ENCODE results near the gene HFE.
"Not testable (repeated sequence)": the region's sequence is repeated elsewhere in the genome, so short reads cannot be mapped to it uniquely, and the experiment has no call there.

HFE gene

DNA sequence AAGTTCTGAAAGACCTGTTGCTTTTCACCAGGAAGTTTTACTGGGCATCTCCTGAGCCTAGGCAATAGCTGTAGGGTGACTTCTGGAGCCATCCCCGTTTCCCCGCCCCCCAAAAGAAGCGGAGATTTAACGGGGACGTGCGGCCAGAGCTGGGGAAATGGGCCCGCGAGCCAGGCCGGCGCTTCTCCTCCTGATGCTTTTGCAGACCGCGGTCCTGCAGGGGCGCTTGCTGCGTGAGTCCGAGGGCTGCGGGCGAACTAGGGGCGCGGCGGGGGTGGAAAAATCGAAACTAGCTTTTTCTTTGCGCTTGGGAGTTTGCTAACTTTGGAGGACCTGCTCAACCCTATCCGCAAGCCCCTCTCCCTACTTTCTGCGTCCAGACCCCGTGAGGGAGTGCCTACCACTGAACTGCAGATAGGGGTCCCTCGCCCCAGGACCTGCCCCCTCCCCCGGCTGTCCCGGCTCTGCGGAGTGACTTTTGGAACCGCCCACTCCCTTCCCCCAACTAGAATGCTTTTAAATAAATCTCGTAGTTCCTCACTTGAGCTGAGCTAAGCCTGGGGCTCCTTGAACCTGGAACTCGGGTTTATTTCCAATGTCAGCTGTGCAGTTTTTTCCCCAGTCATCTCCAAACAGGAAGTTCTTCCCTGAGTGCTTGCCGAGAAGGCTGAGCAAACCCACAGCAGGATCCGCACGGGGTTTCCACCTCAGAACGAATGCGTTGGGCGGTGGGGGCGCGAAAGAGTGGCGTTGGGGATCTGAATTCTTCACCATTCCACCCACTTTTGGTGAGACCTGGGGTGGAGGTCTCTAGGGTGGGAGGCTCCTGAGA lies at the start of gene HFE:
Gene HFE, plus strand, starts transcription at position 146 of the 832 bp plus-strand sequence. Its CDS starts 12 bp downstream, at position 158.
- no peak for DNase-seq

DNA sequence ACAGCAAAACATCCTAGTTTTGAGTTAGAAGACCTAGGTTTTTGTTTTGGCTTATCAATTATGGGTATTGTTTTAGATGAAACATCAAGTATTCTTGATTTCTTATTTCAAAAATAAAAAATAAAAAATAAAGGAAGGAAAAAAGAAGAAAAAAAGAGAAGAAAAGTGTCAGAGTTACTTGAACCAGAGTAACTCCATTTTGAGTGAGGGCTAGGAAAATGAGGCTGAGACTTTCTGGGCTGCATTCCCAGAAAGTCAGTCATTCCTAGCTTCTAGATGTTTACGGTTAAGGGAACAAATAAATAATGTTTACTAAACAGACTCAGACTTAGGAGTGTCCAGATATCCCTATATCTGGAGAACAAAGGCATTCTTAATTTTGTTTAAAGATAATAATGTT lies 45.3 kb upstream of the HFE start:
- no peak for DNase-seq

DNA sequence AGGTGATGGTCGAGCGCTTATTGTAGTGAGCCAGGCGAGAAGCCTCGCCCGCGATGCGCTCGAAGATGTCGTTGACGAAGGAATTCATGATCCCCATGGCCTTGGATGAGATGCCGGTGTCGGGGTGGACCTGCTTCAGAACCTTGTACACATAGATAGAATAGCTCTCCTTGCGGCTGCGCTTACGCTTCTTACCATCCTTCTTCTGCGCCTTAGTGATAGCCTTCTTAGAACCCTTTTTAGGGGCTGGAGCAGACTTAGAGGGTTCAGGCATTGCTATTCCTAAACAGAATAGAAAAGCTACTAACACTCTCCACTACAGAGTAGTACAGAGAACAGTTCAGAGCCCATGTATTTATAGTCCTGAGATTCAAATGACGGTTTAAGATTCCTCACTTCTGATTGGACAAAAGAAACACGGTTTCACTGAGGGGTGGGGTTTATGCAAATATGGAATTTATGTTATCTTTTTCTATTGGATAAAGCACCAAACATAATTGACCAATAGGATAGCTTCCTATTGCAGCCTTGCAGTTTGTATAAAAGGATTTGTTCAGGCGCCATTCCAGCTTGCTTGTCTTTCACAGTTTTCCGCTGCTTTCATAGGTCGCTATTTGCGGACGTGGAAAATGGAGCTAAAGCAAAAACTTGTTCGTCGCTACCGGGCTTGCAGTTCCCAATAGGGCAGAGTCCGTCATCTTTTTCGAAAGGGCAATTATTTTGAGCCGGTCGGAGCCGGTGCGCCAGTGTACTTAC lies 43.7 kb upstream of the HFE start:
- peak; percentile 53 for DNase-seq

GRCh38 chr6:26044140-26045064 lies 42.8 kb upstream of the HFE start:
- peak; percentile 32 for DNase-seq

- DNase-seq = peak; percentile 80
Measured at GRCh38 chr6:26045065-26045927, 41.9 kb upstream of the HFE start.

- no peak for DNase-seq
Measured at GRCh38 chr6:26045928-26046368, 41.3 kb upstream of the HFE start.

- not testable (repeated sequence) for DNase-seq
Measured at GRCh38 chr6:26047329-26047728, 39.9 kb upstream of the HFE start.

GRCh38 chr6:26048590-26048989 lies 38.6 kb upstream of the HFE start:
- no peak for DNase-seq

- DNase-seq = no peak
Measured at GRCh38 chr6:26051665-26052310, 35.4 kb upstream of the HFE start.

DNA sequence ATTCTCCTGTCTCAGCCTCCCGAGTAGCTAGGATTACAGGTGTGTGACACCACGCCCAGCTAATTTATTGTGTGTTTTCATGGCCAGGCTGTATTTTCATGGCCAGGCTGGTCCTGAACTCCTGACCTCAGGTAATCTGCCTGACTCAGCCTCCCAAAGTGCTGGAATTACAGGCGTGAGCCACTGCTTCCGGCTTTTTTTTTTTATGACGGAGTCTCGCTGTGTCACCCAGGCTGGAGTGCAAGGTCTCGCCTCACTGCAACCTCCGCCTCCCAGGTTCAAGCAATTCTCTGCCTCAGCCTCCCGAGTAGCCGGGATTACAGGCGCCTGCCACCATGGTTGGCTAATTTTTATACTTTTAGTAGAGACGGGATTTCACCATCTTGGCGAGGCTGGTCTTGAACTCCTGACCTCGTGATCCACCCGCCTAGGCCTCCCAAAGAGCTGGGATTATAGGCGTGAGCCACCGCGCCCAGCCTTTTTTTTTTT lies 34.4 kb upstream of the HFE start:
- DNase-seq = not testable (repeated sequence)

- DNase-seq = no peak
Measured at GRCh38 chr6:26053992-26054780, 33.0 kb upstream of the HFE start.

DNA sequence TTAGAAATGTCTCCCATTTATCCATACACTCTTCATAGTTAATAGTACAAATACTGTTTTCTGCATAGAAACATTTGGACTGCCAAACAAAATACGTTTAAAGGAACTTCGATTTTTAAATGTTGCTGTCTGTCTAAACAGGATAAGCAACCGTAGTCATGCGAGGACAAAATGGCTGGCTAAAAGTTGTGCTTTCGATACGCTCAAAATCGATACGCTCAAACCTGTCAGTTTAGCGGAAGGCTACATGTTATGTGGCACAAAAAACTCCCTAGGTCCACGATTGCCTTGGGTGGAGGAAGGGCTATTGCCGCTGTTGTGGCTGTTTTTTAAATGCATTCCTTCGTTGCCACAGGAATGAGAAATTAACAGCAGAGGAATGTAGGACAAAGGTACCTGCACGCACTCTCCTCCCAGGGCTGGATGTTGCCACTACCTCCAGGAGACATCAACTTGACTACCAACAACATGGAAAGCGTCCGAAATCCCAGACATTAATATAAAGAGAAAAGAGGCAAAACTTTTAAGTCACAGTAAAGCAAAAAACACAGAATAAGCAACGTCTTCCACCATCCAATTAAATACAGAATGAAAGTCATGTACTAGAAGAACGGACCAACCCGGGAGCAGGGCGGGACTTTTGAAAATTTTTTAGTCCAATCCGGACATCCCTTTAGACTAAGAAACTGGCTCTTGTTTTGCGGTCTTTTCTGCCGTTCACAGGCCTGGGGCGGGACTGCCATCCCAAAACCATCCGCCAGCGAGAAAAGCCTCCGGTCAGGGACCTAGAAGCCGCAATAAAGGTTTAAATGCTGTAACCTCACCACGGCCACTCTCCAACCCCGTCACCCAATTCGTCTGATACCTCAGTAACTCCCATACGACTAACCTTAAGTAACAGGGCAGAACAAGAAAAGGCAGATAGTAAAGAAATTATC lies 32.2 kb upstream of the HFE start:
- peak; percentile 85 for DNase-seq

DNA sequence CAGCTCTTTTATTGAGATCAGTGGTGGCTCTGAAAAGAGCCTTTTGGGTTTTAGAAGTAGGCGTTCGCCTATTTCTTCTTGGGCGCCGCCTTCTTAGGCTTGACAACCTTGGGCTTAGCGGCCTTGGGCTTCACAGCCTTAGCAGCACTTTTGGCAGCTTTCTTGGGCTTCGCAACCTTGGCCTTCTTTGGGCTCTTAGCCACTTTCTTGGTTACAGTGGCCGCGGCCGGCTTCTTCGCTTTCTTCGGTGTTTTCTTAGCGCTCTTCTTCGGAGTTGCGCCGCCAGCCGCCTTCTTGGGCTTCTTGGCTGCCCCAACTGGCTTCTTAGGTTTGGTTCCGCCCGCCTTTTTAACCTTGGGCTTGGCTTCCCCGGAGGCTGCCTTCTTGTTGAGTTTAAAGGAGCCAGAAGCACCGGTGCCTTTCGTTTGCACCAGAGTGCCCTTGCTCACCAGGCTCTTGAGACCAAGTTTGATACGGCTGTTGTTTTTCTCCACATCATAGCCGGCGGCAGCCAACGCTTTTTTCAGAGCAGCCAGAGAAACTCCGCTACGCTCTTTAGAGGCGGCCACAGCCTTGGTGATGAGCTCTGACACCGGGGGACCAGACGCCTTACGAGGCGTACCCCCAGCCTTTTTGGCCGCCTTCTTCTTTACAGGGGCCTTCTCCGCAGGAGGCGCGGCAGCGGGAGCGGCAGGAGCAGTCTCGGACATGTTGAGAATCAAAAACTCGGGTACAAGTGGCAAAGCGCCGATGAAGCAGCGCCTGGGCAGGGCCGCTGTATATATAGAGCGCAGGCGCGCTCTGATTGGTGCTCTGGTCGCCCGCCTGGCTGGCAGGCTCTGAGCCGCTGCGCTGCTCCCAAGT lies 31.3 kb upstream of the HFE start:
- peak; percentile 84 for DNase-seq

DNA sequence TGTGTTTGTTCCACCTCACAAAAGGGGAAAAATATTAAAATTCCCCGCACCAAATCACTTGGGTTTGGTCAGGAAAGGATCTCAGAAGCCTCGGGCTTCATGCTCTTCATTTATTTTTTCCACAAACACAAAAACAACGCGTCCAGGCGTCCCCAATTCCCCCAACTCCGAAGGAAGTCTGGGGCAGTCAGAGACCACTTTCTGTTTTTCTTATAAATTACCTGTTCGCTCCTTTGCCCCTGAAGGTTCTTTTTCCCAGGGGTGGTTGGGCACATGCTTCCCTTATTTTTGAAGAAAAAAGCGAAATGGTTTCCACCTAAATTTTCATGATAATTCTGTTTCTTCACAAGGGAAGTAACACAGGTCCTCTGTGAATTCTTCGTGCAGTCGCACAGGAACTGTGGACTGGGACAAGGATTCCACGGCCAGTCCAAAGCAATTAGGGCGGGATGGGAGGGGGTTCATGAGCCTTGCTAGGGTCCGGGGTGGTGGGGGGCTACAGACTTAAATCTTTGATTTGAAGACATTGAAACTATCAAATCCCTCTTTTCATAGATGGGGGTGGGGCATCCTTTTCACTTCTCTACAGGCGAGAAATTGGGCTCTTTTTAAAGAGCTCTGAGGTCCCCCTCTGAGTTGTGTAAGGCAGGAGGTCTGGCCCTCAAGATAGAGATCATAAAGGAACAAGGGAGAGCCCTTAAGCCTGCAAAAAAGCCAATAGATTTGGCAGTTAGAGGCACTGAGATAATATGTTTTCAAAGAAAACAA lies 30.5 kb upstream of the HFE start:
- peak; percentile 9 for DNase-seq

GRCh38 chr6:26057899-26058298 lies 29.3 kb upstream of the HFE start:
- no peak for DNase-seq

GRCh38 chr6:26058477-26059033 lies 28.7 kb upstream of the HFE start:
- DNase-seq = not testable (repeated sequence)

- no peak for DNase-seq
Measured at GRCh38 chr6:26059941-26060340, 27.3 kb upstream of the HFE start.
